ENCODE measurements around the gene SOWAHA. TPM values are rescaled to one million over a fixed set of nuclear protein-coding genes. Genes with fewer than 3 reads are reported as not detected.

The SOWAHA gene
- total RNA-seq, 1 experiment from 2014 or later = not detected

GRCh38 chr5:132836852-132837251, 23.8 kb downstream of the SOWAHA start:
- Histone ChIP-seq H3K27ac (ENCODE audit: low read length) (no peak overlapping the region), H3K27me3 (ENCODE audit: control insufficient read depth, insufficient read depth, low read length) (no peaks in the 10 kb centered on the region), H3K4me1 (ENCODE audit: control insufficient read depth, insufficient read depth, low read length) (no peaks in the 10 kb centered on the region), H3K36me3 (ENCODE audit: control insufficient read depth, insufficient read depth, low read length) (no peaks in the 10 kb centered on the region), H3K4me3 (ENCODE audit: low read depth in 2 of 2, low read length in 2 of 2) (no peak overlapping the region), H3K9me3 (ENCODE audit: control insufficient read depth, insufficient read depth, low read depth, low read length) (no peaks in the 10 kb centered on the region)
- in situ Hi-C loops (cut with HindIII; ENCODE audit: low pct_unique_long_range_greater_than_20kb, low sequenced_read_pairs) = no loop called here
- TF ChIP-seq POLR2AphosphoS5 (IDR thresholded peaks at IDR 0.05; ENCODE audit: low read depth, low read length) (no peak), REST (IDR thresholded peaks at IDR 0.05; ENCODE audit: insufficient read depth in 1 of 2, low read depth in 2 of 2, low read length in 1 of 2) (no peak)
- ATAC-seq = no peak
- ChIA-PET CTCF (no interaction called here), POLR2A (no interaction called here)
- no peak for DNase-seq (ENCODE audit: low read depth, low spot score)
- intact Hi-C loops (cut with micrococcal nuclease; ENCODE audit: unreplicated experiment) = no loop called here
- BruUV-seq (replicated peaks) = no TSS peak

- intact Hi-C loops (cut with micrococcal nuclease; ENCODE audit: unreplicated experiment) (no loop called here), in situ Hi-C loops (cut with HindIII; ENCODE audit: low pct_unique_long_range_greater_than_20kb, low sequenced_read_pairs) (no loop called here)
- H3K27me3 ChIP-seq (ENCODE audit: control insufficient read depth, insufficient read depth, low read length) = no peaks in the 10 kb centered on the region
- no peak overlapping the region for H3K4me3 ChIP-seq (ENCODE audit: low read depth in 2 of 2, low read length in 2 of 2)
- H3K9me3 ChIP-seq (ENCODE audit: control insufficient read depth, insufficient read depth, low read depth, low read length) = no peaks in the 10 kb centered on the region
- TF ChIP-seq REST (IDR thresholded peaks at IDR 0.05; ENCODE audit: insufficient read depth in 1 of 2, low read depth in 2 of 2, low read length in 1 of 2) = no peak
- no peak for TF ChIP-seq CTCF (IDR thresholded peaks at IDR 0.05)
- TF ChIP-seq POLR2AphosphoS5 (IDR thresholded peaks at IDR 0.05; ENCODE audit: low read depth, low read length) = no peak
- no peak for TF ChIP-seq TCF7L2 (IDR thresholded peaks at IDR 0.05; ENCODE audit: low read depth, low read length)
- no peak for TF ChIP-seq SIN3A (IDR thresholded peaks at IDR 0.05; ENCODE audit: borderline replicate concordance, insufficient read depth, low read depth, low read length)
- H3K4me1 ChIP-seq (ENCODE audit: control insufficient read depth, insufficient read depth, low read length) = no peaks in the 10 kb centered on the region
- ATAC-seq = no peak
- CTCF ChIA-PET = no interaction called here
- no peak for DNase-seq (ENCODE audit: low read depth, low spot score)
- BruUV-seq (replicated peaks) = no TSS peak
- POLR2A ChIA-PET = interaction anchor here (0.7 kb wide), 1 partner anchor 9 kb away, joined by 3 read pairs; no protein-coding TSS in a partner anchor
- no peaks in the 10 kb centered on the region for H3K36me3 ChIP-seq (ENCODE audit: control insufficient read depth, insufficient read depth, low read length)
- no peak overlapping the region for H3K27ac ChIP-seq (ENCODE audit: low read length)
Measured at GRCh38 chr5:132837868-132838267, 24.8 kb downstream of the SOWAHA start.

All from Panc1 (cell line).